Measurements from ENCODE around the gene FTCDNL1. TPM values are rescaled to one million over a fixed set of nuclear protein-coding genes. Genes with fewer than 3 reads are reported as not detected.
A peak's percentile ranks its signal among the peaks of the same experiment; 100 is the strongest.

FTCDNL1 gene
- polyA plus RNA-seq, 1 donor (not counting 4 experiments of a cell fraction or from before 2014, with no cell fraction given) = 0.96 TPM

DNA sequence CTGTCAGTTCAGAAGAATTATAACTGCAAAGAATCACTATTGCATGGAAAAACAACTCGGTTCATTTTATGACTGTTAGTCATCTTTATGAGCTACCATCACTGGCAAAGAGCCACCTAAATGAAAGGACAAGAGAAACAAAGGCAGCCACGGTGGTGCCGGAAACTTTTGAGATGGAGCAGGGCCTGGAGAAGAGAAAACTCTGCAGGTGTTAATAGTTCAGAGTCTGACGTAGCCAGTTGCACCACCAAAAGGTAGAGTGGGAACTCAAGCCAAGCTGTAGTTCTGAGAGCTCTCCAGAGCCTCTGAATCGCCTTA is 110.9 kb downstream of the FTCDNL1 start:
- dilution Hi-C loops (cut with MboI; ENCODE audit: extremely low pct_ligation_motif_present, low sequenced_read_pairs) = no loop called here
- FAIRE-seq (no peak), DNase-seq (ENCODE audit: low read depth, low spot score) (no peak)
- Histone ChIP-seq H3K4me3 (ENCODE audit: control insufficient read depth in 2 of 3, extremely low read depth in 1 of 3, insufficient read depth in 2 of 3, low read depth in 1 of 3, low read length in 3 of 3) (no peak overlapping the region), H3K27ac (ENCODE audit: control insufficient read depth, insufficient read depth, low read length) (no peak overlapping the region), H3K9me3 (ENCODE audit: control insufficient read depth, low read depth, low read length) (no peaks in the 10 kb centered on the region), H4K20me1 (ENCODE audit: control insufficient read depth, extremely low read depth, insufficient read depth, low read length) (no peaks in the 10 kb centered on the region), H3K36me3 (ENCODE audit: control insufficient read depth in 2 of 2, extremely low read depth in 1 of 2, insufficient read depth in 2 of 2, low read length in 2 of 2) (no peaks in the 10 kb centered on the region), H3K4me1 (ENCODE audit: control insufficient read depth, extremely low read depth, insufficient read depth, low read length) (no peaks in the 10 kb centered on the region), H3K9me1 (ENCODE audit: control insufficient read depth, extremely low read depth, insufficient read depth, low read length) (no peaks in the 10 kb centered on the region), H2AFZ (ENCODE audit: control insufficient read depth, low read length) (no peak overlapping the region), H3K79me2 (ENCODE audit: control insufficient read depth, insufficient read depth, low read length) (no peaks in the 10 kb centered on the region), H3K9ac (ENCODE audit: control insufficient read depth, extremely low read depth, insufficient read depth, low read length) (no peak overlapping the region), H3K27me3 (ENCODE audit: control insufficient read depth, extremely low read depth, insufficient read depth, low read length) (no peaks in the 10 kb centered on the region), H3K4me2 (ENCODE audit: control insufficient read depth, extremely low read depth, insufficient read depth, low read depth, low read length) (no peak overlapping the region)
- TF ChIP-seq, protein P1, sequence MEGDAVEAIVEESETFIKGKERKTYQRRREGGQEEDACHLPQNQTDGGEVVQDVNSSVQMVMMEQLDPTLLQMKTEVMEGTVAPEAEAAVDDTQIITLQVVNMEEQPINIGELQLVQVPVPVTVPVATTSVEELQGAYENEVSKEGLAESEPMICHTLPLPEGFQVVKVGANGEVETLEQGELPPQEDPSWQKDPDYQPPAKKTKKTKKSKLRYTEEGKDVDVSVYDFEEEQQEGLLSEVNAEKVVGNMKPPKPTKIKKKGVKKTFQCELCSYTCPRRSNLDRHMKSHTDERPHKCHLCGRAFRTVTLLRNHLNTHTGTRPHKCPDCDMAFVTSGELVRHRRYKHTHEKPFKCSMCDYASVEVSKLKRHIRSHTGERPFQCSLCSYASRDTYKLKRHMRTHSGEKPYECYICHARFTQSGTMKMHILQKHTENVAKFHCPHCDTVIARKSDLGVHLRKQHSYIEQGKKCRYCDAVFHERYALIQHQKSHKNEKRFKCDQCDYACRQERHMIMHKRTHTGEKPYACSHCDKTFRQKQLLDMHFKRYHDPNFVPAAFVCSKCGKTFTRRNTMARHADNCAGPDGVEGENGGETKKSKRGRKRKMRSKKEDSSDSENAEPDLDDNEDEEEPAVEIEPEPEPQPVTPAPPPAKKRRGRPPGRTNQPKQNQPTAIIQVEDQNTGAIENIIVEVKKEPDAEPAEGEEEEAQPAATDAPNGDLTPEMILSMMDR (optimal IDR thresholded peaks at IDR 0.05 in 1 of 3, IDR thresholded peaks at IDR 0.05 in 1 of 3, conservative IDR thresholded peaks at IDR 0.05 in 1 of 3; ENCODE audit: extremely low read depth in 1 of 3, insufficient read depth in 2 of 3, low read length in 3 of 3) = no peak
- no peak for TF ChIP-seq EZH2 (IDR thresholded peaks at IDR 0.05; ENCODE audit: low read length)

DNA sequence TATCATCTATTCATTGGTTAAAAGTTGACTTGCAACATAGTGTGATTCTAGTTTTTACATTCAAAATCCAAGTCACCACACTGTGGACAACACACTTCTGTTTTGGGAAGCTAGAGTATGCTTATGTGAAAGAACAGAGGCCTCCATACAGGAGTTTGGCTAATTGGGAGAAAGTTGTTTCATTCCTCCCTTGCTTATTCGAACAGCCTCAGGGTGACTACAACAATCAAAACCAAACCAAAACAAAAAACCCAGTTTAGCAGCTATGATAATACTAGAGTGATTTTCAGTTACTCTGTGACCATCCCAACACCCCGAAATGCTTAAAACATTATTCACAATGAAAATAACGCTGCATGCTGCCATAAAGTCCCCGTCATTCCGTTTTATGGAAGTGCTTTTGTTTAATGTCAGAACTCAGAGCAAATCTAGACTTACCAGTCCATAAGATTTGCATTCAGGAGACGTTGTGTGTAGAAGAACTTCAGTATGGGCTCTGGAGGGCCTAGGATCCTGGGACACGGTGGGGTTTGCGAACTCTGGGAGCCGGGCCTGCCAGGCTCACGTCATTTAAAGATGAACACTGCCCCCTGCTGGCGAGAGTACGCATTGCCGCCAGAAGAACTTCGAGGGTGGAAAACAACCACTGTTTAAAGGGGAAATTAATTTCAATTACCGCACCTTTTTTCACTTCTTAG is 111.4 kb downstream of the FTCDNL1 start:
- Histone ChIP-seq H3K9me1 (ENCODE audit: control insufficient read depth, extremely low read depth, insufficient read depth, low read length) (no peaks in the 10 kb centered on the region), H3K27me3 (ENCODE audit: control insufficient read depth, extremely low read depth, insufficient read depth, low read length) (no peaks in the 10 kb centered on the region), H4K20me1 (ENCODE audit: control insufficient read depth, extremely low read depth, insufficient read depth, low read length) (no peaks in the 10 kb centered on the region), H3K36me3 (ENCODE audit: control insufficient read depth in 2 of 2, extremely low read depth in 1 of 2, insufficient read depth in 2 of 2, low read length in 2 of 2) (no peaks in the 10 kb centered on the region), H3K79me2 (ENCODE audit: control insufficient read depth, insufficient read depth, low read length) (no peaks in the 10 kb centered on the region), H3K27ac (ENCODE audit: control insufficient read depth, insufficient read depth, low read length) (no peak overlapping the region), H3K4me2 (ENCODE audit: control insufficient read depth, extremely low read depth, insufficient read depth, low read depth, low read length) (no peak overlapping the region), H2AFZ (ENCODE audit: control insufficient read depth, low read length) (no peak overlapping the region), H3K9me3 (ENCODE audit: control insufficient read depth, low read depth, low read length) (no peaks in the 10 kb centered on the region), H3K9ac (ENCODE audit: control insufficient read depth, extremely low read depth, insufficient read depth, low read length) (no peak overlapping the region), H3K4me3 (ENCODE audit: control insufficient read depth in 2 of 3, extremely low read depth in 1 of 3, insufficient read depth in 2 of 3, low read depth in 1 of 3, low read length in 3 of 3) (no peak overlapping the region), H3K4me1 (ENCODE audit: control insufficient read depth, extremely low read depth, insufficient read depth, low read length) (no peaks in the 10 kb centered on the region)
- TF ChIP-seq, protein P1 (optimal IDR thresholded peaks at IDR 0.05 in 1 of 3, IDR thresholded peaks at IDR 0.05 in 1 of 3, conservative IDR thresholded peaks at IDR 0.05 in 1 of 3; ENCODE audit: extremely low read depth in 1 of 3, insufficient read depth in 2 of 3, low read length in 3 of 3) = peak; percentile 76 to 84 (median 78)
- TF ChIP-seq EZH2 (IDR thresholded peaks at IDR 0.05; ENCODE audit: low read length) = no peak
- DNase-seq (ENCODE audit: low read depth, low spot score) (peak; percentile 2), FAIRE-seq (no peak)
- dilution Hi-C loops (cut with MboI; ENCODE audit: extremely low pct_ligation_motif_present, low sequenced_read_pairs) = no loop called here
